ENCODE results near the gene COG3.

COG3 gene

DNA sequence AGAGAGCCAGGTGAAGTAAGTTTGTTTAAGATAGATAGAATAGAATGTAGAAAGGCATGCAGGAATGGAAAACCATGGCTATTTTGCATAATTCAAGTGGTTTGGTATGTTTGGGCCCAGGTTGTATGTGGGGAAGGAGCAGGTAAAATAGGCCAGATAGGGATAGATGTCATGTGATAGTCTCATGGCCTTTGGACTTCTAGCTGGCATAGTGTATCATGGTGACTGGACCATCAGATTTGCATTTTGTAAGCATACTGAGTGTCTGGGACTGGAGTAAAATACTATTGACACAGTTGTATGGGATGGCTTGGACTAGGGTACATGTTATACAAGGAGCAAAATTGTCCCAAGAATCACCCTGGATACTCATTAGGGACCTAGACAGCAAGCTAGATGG lies 38.9 kb downstream of the COG3 start:
- H3K4me1 Mint-ChIP-seq: no peaks in the 10 kb centered on the region
- H3K9me3 Mint-ChIP-seq: no peaks in the 10 kb centered on the region
- H3K27me3 Mint-ChIP-seq (ENCODE audit: low read depth): no peaks in the 10 kb centered on the region
- H3K27ac Mint-ChIP-seq: no peak overlapping the region
- H3K36me3 Mint-ChIP-seq (ENCODE audit: low read depth): peaks cover 69% of the 10 kb centered on the region
- TF ChIP-seq, protein P1, sequence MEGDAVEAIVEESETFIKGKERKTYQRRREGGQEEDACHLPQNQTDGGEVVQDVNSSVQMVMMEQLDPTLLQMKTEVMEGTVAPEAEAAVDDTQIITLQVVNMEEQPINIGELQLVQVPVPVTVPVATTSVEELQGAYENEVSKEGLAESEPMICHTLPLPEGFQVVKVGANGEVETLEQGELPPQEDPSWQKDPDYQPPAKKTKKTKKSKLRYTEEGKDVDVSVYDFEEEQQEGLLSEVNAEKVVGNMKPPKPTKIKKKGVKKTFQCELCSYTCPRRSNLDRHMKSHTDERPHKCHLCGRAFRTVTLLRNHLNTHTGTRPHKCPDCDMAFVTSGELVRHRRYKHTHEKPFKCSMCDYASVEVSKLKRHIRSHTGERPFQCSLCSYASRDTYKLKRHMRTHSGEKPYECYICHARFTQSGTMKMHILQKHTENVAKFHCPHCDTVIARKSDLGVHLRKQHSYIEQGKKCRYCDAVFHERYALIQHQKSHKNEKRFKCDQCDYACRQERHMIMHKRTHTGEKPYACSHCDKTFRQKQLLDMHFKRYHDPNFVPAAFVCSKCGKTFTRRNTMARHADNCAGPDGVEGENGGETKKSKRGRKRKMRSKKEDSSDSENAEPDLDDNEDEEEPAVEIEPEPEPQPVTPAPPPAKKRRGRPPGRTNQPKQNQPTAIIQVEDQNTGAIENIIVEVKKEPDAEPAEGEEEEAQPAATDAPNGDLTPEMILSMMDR (IDR thresholded peaks at IDR 0.05; ENCODE audit: unreplicated experiment in 3 of 3): no peak
- no peak overlapping the region for H3K4me3 Mint-ChIP-seq

DNA sequence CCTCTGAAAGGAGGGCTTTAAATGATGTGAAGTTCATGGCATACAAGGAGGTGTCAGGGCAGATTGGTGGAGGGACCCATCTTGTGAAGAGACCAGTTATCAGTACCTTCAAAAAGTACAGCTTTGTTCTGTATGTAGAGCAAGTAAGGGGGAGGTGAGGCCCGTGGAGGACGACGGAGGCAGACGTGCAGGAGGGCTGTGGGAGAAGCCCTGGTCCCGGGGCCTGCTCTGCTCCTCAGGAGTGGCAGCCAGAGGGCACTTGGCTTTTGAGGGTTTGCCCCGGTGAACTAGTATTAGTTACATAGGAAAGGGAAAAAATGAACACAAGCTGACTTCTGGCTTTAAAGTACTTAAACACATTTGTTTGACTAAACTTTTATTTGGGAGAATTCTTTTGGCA lies 42.1 kb downstream of the COG3 start:
- Mint-ChIP-seq H3K27ac (no peak overlapping the region), H3K4me3 (no peak overlapping the region), H3K27me3 (ENCODE audit: low read depth) (no peaks in the 10 kb centered on the region), H3K36me3 (ENCODE audit: low read depth) (peaks cover 68% of the 10 kb centered on the region), H3K9me3 (no peaks in the 10 kb centered on the region), H3K4me1 (no peaks in the 10 kb centered on the region)
- TF ChIP-seq, protein P1 (IDR thresholded peaks at IDR 0.05; ENCODE audit: unreplicated experiment in 3 of 3): no peak

DNA sequence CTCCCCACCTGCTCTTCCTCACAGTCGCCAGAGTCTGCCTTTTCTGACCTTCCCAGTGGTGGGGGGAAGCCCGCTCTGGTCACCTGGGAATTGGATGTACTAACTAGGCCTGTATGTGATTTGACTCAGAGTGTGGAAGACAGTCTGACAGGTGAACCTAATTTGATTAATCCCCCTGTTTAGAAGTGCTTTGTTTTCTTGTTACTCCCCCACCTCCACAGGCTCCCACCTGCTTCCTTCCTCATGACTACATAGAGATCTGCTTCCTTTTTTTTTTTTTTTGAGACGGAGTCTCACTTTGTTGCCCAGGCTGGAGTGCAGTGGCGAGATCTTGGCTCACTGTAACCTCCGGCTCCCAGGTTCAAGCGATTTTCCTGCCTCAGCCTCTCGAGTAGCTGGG lies 44.0 kb downstream of the COG3 start:
- Mint-ChIP-seq H3K36me3 (ENCODE audit: low read depth) (peaks cover 59% of the 10 kb centered on the region), H3K9me3 (no peaks in the 10 kb centered on the region), H3K27me3 (ENCODE audit: low read depth) (no peaks in the 10 kb centered on the region), H3K4me3 (no peak overlapping the region), H3K4me1 (no peaks in the 10 kb centered on the region), H3K27ac (no peak overlapping the region)
- TF ChIP-seq, protein P1 (IDR thresholded peaks at IDR 0.05; ENCODE audit: unreplicated experiment in 3 of 3): no peak

DNA sequence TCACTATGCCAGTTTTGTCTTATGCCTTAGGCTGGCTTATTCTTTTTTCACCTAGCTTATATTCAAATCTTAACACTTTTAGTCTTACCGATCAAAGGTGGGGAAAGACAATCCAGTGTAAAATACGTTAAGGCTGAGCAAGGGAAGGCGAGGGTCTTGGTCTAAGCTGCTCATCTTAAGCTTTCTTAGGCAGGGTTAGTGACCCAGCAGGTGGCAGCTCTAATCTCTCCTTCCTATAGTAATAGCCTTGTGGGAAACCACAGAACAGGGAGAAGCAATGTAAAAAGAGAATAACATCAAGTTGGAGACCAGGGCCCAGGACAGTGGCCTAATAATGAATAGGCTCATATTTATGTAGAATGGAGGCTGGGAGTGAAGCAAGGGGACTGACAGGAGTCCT lies 45.9 kb downstream of the COG3 start:
- no peaks in the 10 kb centered on the region for H3K9me3 Mint-ChIP-seq
- H3K4me1 Mint-ChIP-seq: no peaks in the 10 kb centered on the region
- H3K4me3 Mint-ChIP-seq: no peak overlapping the region

DNA sequence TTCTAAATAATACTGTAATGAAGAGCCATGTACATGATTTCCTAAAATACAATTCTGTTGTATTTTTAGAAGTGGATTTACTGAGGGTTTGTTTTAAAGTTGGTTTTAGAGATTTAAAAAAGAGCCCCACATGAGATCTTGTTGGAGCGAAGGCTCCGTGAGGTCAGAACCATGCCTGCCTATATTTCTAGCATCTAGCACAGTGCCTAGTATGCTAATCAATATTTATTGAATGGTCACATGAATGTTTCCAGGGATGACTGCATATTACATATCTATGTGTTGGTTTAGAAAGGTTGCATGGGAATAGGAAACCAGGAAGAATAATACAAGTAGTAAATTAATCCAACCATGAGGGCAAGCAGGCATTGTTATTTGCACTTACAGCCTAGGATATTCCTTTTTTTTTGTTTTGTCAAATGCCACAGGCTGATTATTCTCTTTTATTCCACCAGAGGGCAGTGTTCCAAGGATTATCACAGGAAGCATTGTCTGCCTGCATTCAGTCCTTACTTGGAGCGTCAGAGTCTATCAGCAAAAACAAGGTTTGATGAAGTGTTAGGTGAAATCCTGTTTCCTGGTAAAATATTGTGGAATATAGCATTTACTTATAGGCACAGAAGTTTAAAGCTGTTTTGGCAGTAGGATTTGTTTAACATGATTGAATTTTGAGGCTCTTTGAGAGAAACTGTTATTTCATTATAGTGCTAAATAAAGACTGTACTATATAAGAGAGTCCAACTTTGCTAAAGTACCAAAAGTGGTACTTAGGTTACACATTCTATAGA lies 46.8 kb downstream of the COG3 start:
- no peaks in the 10 kb centered on the region for H3K4me1 Mint-ChIP-seq
- TF ChIP-seq, protein P1 (IDR thresholded peaks at IDR 0.05; ENCODE audit: unreplicated experiment in 3 of 3): peak; percentile 89 to 93 (median 91)
- H3K36me3 Mint-ChIP-seq (ENCODE audit: low read depth): peaks cover 55% of the 10 kb centered on the region
- no peak overlapping the region for H3K4me3 Mint-ChIP-seq
- H3K27me3 Mint-ChIP-seq (ENCODE audit: low read depth): no peaks in the 10 kb centered on the region
- no peak overlapping the region for H3K27ac Mint-ChIP-seq
- no peaks in the 10 kb centered on the region for H3K9me3 Mint-ChIP-seq

More for the DNA sequence above, 45.9 kb downstream of the COG3 start:
- TF ChIP-seq, protein P1 (IDR thresholded peaks at IDR 0.05; ENCODE audit: unreplicated experiment in 3 of 3): no peak
- Mint-ChIP-seq H3K36me3 (ENCODE audit: low read depth) (peaks cover 57% of the 10 kb centered on the region), H3K27me3 (ENCODE audit: low read depth) (no peaks in the 10 kb centered on the region), H3K27ac (no peak overlapping the region)

DNA sequence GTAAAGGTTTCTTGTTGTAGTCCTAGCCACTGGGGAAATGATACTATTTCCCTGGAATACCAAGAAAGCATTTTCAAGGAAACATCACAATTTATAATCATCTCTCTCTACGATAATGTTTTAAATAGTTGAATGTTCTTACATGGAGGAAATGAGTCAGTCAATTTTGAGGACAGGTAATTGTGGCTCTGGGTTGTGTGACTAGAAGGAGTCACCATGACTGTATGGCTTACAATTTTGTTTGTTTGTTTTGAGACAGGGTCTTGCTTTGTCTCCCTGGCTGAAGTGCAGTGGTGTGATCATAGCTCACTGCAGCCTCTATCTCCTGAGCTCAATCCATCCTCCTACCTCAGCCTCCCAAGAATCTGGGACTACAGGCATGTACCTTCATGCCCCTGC lies 47.4 kb downstream of the COG3 start:
- no peak overlapping the region for H3K27ac Mint-ChIP-seq
- H3K9me3 Mint-ChIP-seq: no peaks in the 10 kb centered on the region
- no peaks in the 10 kb centered on the region for H3K4me1 Mint-ChIP-seq
- TF ChIP-seq, protein P1 (IDR thresholded peaks at IDR 0.05; ENCODE audit: unreplicated experiment in 3 of 3): no peak
- H3K36me3 Mint-ChIP-seq (ENCODE audit: low read depth): peaks cover 52% of the 10 kb centered on the region
- no peak overlapping the region for H3K4me3 Mint-ChIP-seq
- no peaks in the 10 kb centered on the region for H3K27me3 Mint-ChIP-seq (ENCODE audit: low read depth)
